Measurements from ENCODE around the gene DNAH10. TPM values are rescaled to one million over a fixed set of nuclear protein-coding genes. Genes with fewer than 3 reads are reported as not detected.

DNAH10 gene
- total RNA-seq, 4 donors from 2014 or later, result 0.14 to 0.20 TPM; not detected in 2

DNA sequence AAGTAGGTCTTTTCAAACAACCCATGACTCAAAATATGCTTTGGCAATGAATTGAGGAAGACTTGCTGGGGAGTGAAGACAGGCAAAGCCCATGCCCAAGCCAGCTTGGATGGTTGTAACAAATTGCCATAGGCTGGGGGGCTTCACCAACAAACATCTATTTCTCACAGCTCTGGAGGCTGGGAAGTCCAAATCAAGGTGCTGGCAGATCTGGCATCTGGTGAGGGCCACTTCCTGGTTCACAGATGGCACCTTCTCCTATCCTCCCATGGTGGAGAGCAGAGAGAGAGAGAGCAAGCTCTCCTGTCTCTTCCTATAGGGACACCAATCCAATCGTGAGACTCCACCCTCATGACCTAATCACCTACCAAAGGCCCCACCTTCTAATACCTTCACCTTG, 11.3 kb downstream of the DNAH10 start:
- in situ Hi-C loops (cut with MboI; ENCODE audit: low pct_ligation_motif_present in 1 of 4, low pct_unique_long_range_greater_than_20kb in 1 of 4, low sequenced_read_pairs in 3 of 4), result no loop called here
- Histone ChIP-seq H3K27ac (no peak overlapping the region), H3K4me3 (no peak overlapping the region), H3K36me3 (no peaks in the 10 kb centered on the region), H3K27me3 (no peaks in the 10 kb centered on the region), H3K9me3 (no peaks in the 10 kb centered on the region), H3K4me1 (no peaks in the 10 kb centered on the region)
- DNase-seq, result no peak
- intact Hi-C loops (cut with DNase I; ENCODE audit: low total_unique reads), result no loop called here
- WGBS, 2 donors (ENCODE audit: low coverage in 1 of 2), result 60% methylated on average over 1 of the region's 1 CpG; no CpG with 5 or more reads in 1 of the 2 donors
- TF ChIP-seq, protein P1, sequence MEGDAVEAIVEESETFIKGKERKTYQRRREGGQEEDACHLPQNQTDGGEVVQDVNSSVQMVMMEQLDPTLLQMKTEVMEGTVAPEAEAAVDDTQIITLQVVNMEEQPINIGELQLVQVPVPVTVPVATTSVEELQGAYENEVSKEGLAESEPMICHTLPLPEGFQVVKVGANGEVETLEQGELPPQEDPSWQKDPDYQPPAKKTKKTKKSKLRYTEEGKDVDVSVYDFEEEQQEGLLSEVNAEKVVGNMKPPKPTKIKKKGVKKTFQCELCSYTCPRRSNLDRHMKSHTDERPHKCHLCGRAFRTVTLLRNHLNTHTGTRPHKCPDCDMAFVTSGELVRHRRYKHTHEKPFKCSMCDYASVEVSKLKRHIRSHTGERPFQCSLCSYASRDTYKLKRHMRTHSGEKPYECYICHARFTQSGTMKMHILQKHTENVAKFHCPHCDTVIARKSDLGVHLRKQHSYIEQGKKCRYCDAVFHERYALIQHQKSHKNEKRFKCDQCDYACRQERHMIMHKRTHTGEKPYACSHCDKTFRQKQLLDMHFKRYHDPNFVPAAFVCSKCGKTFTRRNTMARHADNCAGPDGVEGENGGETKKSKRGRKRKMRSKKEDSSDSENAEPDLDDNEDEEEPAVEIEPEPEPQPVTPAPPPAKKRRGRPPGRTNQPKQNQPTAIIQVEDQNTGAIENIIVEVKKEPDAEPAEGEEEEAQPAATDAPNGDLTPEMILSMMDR (IDR thresholded peaks at IDR 0.05), result no peak
- no peak for TF ChIP-seq POLR2A (IDR thresholded peaks at IDR 0.05)
- no peak for TF ChIP-seq EP300 (IDR thresholded peaks at IDR 0.05; ENCODE audit: low read depth)
- TF ChIP-seq POLR2AphosphoS5 (IDR thresholded peaks at IDR 0.05), result no peak

DNA sequence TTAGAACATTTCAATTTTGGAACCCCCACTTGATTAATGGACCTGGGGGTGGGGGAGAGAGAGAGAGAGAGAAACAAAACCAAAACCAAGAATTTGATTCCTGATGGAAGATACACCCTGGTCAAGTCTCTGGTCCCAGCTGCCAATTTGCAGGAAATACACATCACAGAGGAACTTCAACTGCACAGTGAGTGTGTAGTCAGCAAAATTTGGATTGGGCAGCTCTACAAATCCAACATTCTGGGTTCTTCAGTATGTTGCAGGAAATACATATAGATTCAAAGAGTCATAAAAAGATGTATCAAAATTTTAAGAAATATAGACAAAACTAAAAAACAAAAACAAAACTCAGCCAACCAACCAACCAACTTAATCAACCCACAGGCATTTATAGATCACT, 17.4 kb downstream of the DNAH10 start:
- no peak for DNase-seq

DNA sequence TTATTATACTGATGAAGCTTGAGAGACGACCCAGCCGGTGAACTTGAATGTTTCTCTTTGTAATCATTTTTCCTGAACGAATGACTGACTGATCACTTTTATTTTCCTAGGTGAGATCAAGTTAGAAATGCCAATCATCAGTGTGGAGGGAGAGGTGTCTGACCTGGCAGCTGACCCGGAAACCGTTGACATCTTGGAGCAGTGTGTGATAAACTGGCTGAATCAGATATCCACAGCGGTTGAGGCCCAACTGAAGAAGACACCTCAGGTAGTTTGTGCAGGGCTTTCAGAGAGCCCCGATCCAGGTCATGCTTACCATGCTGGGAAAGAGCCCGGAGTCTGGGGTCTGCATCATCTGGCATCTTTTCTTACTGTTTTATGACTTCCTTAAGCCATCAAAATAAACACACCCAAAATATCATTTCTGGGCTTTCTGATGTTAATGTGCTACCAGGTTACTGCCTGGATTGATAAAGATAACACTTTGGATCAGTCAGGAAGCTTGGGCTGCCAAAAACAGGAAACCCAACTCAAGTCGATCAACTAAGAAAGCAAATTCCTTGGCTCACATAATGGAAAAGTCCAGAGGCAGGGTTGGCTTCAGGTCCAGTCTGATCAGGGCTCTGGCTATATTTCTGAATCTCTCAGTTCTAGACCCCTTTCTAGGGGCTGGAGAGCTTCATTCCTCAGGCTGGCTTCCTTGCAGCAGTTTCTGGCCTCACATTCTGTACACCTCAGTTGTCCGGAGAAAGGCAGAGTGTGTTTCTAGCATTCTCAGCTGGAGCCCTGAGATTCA, 21.1 kb downstream of the DNAH10 start:
- TF ChIP-seq, protein P1 (IDR thresholded peaks at IDR 0.05), result no peak
- TF ChIP-seq POLR2A (IDR thresholded peaks at IDR 0.05), result no peak
- TF ChIP-seq EP300 (IDR thresholded peaks at IDR 0.05; ENCODE audit: low read depth), result no peak
- TF ChIP-seq POLR2AphosphoS5 (IDR thresholded peaks at IDR 0.05), result no peak
- in situ Hi-C loops (cut with MboI; ENCODE audit: low pct_ligation_motif_present in 1 of 4, low pct_unique_long_range_greater_than_20kb in 1 of 4, low sequenced_read_pairs in 3 of 4), result no loop called here

More for the DNA sequence above, 17.4 kb downstream of the DNAH10 start:
- H3K27ac ChIP-seq, result no peak overlapping the region
- intact Hi-C loops (cut with DNase I; ENCODE audit: low total_unique reads) (no loop called here), in situ Hi-C loops (cut with MboI; ENCODE audit: low pct_ligation_motif_present in 1 of 4, low pct_unique_long_range_greater_than_20kb in 1 of 4, low sequenced_read_pairs in 3 of 4) (no loop called here)
- H3K36me3 ChIP-seq, result no peaks in the 10 kb centered on the region
- H3K4me1 ChIP-seq, result no peaks in the 10 kb centered on the region
- H3K27me3 ChIP-seq, result no peaks in the 10 kb centered on the region
- H3K9me3 ChIP-seq, result no peaks in the 10 kb centered on the region
- no peak for TF ChIP-seq EP300 (IDR thresholded peaks at IDR 0.05; ENCODE audit: low read depth)
- no peak for TF ChIP-seq POLR2AphosphoS5 (IDR thresholded peaks at IDR 0.05)
- TF ChIP-seq POLR2A (IDR thresholded peaks at IDR 0.05), result no peak
- H3K4me3 ChIP-seq, result no peak overlapping the region

DNA sequence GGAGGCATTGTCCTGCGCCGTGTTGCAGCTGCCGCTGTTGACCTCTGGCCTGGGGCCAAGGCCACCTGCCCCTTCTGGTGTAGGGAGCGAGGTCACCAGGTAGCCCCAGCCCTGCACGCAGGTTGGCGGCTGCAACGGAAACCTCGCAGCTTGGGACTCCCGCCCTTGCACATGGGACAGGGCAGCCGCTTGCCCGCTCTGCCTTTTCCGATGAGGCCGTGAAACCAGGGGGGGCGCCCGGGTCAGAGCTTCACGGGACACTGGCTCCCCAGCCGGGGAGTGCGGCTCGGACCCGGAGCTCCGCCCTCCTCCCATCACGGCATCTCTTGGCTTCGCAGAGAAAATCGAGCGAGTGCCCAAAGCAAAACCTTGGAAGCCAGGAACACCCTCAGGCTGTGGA, 25.4 kb downstream of the DNAH10 start:
- WGBS, 2 donors (ENCODE audit: low coverage in 1 of 2), result 80 to 96% methylated on average over 2 to 25 of the region's 25 CpGs
- no peaks in the 10 kb centered on the region for H3K36me3 ChIP-seq
- intact Hi-C loops (cut with DNase I; ENCODE audit: low total_unique reads), result no loop called here
- H3K27ac ChIP-seq, result no peak overlapping the region
- no peak for DNase-seq
- H3K27me3 ChIP-seq, result no peaks in the 10 kb centered on the region
- H3K4me3 ChIP-seq, result no peak overlapping the region
- TF ChIP-seq POLR2AphosphoS5 (IDR thresholded peaks at IDR 0.05) (no peak), EP300 (IDR thresholded peaks at IDR 0.05; ENCODE audit: low read depth) (no peak), POLR2A (IDR thresholded peaks at IDR 0.05) (no peak)
- TF ChIP-seq, protein P1 (IDR thresholded peaks at IDR 0.05), result no peak
- in situ Hi-C loops (cut with MboI; ENCODE audit: low pct_ligation_motif_present in 1 of 4, low pct_unique_long_range_greater_than_20kb in 1 of 4, low sequenced_read_pairs in 3 of 4), result no loop called here
- H3K4me1 ChIP-seq, result no peaks in the 10 kb centered on the region
- no peaks in the 10 kb centered on the region for H3K9me3 ChIP-seq

More for the DNA sequence above, 21.1 kb downstream of the DNAH10 start:
- no peaks in the 10 kb centered on the region for H3K4me1 ChIP-seq
- no peak overlapping the region for H3K27ac ChIP-seq
- no peaks in the 10 kb centered on the region for H3K27me3 ChIP-seq
- H3K36me3 ChIP-seq, result no peaks in the 10 kb centered on the region
- H3K4me3 ChIP-seq, result no peak overlapping the region
- 80 to 86% methylated on average over 4 to 10 of the region's 10 CpGs for WGBS, 2 donors (ENCODE audit: low coverage in 1 of 2)
- no peak for DNase-seq
- intact Hi-C loops (cut with DNase I; ENCODE audit: low total_unique reads), result no loop called here
- no peaks in the 10 kb centered on the region for H3K9me3 ChIP-seq
